HG02571 (cell line): ENCODE measurements around the gene STRN.
"Not testable (repeated sequence)": the region's sequence is repeated elsewhere in the genome, so short reads cannot be mapped to it uniquely, and the experiment has no call there.

Source experiments
- ATAC-seq: cut with Tn5 transposase; IDR thresholded peaks from one replicate; pipeline ENCODE4 v1.9.1; 2021; ENCODE audit warnings: mild to moderate bottlenecking, moderate library complexity; ENCODE audit not compliant: unreplicated experiment

Gene STRN

GRCh38 chr2:36843838-36844237 lies 122.5 kb downstream of the STRN start:
- ATAC-seq = no peak

DNA sequence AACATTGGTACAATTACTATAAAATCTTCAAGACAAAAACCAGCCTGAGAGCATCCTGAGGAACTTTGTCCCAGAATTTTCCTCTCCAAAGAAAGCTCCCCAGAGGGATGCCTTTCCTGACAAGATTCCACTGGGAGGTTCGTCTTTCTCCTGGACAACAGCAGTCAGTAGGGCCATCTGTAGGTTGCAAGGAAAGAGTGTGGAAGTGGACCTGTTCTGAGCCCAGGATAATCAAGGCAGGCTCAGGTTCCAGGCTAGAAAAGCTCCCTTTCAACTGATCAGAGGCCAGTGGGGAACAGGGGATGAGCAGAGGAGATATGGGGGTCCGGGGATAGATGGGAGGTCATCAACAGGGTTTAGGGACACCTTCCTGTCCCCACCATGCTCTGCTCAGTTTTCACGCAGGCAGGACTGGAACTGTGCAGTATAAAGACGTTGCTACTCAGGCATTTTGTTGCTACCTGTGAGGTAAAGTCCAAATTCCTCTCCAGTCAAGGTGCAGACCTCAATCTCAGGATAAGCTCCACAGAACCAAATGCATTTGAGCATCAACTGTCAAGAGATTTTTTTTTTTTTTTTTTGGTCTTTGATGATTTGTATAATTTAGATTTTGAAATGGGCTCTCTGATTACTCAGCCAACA lies 126.2 kb downstream of the STRN start:
- ATAC-seq = no peak

DNA sequence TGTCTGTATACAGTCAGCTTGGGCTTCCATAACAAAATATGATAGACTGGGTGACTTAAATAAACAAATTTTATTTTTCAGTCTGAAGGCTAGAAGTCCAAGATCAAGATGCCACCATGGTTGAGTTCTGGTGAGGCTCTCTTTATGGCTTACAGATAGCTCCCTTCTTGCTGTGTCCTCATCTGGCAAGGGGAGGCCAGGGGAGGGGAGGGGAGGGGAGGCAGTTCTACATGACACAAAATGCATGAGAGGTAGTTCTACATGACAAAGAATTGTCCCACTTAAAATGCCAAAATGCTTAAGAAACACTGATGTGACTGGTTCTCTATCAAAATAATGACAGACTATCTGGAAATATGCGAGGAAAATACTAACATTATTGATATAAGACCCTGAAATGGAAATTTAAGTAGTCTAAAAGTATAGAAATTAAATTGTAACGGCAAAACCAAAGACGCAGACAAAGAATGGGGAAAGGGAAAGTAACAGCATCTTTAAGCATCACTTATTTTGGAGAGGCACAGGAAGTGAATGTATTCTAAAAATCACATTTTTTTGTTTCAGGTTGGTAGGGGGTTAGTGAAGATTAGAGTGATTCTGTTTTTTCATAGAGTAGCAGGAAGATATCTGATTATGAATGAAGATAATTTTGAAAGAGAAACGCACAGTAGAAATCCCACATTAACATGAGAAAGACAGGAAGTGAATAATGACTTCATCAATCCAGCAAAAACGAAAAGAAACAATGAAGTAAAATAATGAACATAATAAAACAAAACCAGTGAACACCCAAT lies 131.4 kb downstream of the STRN start:
- no peak for ATAC-seq

DNA sequence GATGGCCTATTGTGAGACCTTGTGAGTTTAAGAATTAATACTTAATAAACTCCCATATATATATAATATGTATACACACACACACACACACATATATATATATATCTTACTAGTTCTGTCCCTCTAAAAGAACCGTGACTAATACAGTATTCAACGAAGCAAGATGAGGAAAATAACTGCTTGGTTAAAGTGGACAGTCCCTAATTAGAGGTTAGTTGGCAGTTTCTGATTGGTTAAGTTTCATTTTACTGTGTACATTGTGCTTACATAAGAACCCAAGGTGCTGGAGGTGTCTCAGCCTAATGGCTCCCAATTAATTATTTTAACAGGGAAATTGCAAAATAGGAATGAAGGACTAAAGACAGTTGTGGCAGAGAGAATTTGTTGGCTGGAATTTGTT lies 132.1 kb downstream of the STRN start:
- ATAC-seq = no peak

DNA sequence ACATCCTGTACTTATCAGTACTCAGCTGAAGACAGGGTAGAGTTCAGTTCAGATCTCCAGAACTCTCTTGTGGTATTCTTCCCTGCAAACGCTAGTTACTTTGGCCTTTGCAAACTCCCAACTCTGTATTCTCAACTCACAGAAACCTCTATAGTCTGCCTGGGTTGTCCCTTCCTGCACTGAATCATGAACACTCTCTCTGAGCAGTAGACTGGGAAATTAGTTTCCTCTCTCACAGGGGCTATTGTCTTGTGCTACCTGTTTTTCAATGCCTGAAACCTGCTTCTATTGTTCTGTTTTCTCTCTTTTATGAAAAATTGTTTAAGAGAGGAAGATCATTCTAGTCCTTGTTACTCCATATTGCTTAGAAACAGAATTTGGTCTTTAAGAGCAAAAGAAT lies 135.2 kb downstream of the STRN start:
- ATAC-seq = no peak

GRCh38 chr2:36824683-36825082 lies 141.7 kb downstream of the STRN start:
- ATAC-seq = not testable (repeated sequence)

GRCh38 chr2:36824273-36824672 lies 142.1 kb downstream of the STRN start:
- no peak for ATAC-seq

DNA sequence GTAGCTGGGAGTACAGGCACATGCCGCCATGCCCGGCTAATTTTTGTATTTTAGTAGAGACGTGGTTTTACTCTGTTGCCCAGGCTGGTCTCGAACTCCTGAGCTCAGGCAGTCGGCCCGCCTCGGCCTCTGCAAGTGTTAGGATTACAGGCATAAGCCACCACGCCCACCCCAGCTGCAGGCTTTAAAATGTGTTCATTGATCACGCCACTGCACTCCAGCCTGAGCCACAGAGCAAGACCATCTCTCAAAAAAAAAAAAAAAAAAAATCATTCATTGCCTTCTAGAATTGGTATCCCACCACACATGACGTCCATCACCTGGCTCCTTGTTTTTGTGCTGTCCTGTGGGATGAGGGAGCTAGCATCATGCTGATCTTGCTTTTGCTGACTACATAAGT lies 142.5 kb downstream of the STRN start:
- no peak for ATAC-seq

DNA sequence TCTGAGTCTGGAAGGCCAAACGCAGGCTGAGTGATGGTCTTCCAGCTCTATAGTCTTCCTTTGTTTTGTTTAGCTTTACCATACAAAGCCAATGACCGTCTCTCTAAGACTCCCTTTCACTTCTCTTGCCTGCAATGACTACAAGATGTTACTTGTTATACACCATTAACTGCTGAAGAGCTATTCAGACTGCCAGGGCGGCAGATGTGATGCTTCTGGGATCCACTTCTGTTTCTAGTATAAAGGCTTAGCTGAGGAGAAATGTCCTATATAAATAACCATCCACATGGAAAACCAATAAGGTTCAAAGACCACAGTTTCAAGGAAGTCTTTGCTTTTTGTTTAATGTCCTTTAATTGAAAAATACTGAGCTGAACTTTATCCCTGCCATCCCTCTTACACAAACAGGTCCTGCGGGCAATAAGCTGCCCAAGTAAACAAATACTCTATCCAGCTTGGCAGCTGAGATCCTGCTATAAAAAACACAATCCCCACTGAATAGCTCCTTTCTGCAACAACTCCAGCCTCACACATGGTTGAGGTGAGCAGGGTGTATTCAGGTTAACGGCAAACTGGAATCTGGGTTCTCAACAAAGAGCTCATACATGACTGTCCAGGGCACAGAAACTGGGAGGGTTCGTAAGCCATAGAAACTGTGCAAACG lies 145.3 kb downstream of the STRN start:
- ATAC-seq = no peak

- no peak for ATAC-seq
These were observed 147.1 kb downstream of the STRN start for GRCh38 chr2:36819095-36819711.

GRCh38 chr2:36818542-36818941 lies 147.8 kb downstream of the STRN start:
- no peak for ATAC-seq

- no peak for ATAC-seq
These were observed 154.1 kb downstream of the STRN start for GRCh38 chr2:36812196-36812595.

DNA sequence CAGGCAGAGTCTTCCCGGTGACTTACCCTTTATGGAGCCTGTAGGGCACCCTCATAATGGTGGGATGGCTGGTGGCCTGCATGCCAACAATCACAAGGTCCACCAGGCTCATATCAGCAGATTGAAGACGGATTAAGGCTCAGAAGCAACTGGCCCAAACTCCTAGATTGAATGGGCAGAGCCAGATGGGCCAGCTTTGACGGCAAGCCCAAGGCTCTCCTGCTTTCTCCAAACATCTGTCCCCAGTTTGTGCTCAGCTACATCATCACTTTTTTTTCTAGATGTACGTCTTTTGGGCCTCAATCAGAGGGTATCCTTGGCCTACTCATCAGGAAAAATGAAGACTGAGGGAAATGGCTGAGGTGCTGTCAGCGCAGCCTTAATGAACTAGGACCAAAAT lies 155.3 kb downstream of the STRN start:
- ATAC-seq = no peak

DNA sequence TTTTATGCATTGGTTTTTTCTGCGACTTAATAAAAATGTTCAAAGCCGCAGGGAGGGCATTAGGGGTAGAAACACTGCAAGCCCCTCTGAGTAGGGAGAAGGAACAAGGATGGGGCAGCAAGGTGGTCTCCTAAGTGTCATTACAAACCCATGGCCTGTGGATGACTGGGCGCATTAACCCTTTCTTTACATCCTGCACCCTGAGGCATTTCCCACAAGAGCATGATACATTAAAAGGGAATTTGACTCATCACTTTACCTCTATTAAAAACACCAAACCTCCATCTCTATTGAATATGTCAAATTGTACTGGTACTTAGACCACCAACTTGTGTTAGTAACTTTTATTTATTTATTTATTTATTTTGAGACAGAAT lies 157.3 kb downstream of the STRN start:
- ATAC-seq = no peak

DNA sequence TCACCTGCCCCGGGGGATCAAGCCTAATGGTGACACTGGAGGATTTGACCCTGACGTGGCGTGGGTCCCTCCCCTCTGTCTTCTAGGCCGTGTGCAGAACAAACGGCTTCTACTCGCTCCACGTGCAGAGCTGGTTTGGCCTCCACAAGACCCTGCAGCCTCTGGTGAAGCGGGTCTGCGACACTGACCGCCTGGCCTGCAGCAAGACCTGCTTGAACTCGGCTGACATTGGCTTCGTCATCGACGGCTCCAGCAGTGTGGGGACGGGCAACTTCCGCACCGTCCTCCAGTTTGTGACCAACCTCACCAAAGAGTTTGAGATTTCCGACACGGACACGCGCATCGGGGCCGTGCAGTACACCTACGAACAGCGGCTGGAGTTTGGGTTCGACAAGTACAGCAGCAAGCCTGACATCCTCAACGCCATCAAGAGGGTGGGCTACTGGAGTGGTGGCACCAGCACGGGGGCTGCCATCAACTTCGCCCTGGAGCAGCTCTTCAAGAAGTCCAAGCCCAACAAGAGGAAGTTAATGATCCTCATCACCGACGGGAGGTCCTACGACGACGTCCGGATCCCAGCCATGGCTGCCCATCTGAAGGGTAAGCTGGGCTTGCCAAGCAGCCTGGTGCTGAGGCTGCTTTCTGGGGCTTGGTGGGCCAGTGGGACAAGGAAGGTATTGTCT lies 157.8 kb downstream of the STRN start:
- ATAC-seq = no peak

GRCh38 chr2:36807223-36807886 lies 159.0 kb downstream of the STRN start:
- no peak for ATAC-seq

GRCh38 chr2:36805635-36806224 lies 160.6 kb downstream of the STRN start:
- ATAC-seq = no peak

DNA sequence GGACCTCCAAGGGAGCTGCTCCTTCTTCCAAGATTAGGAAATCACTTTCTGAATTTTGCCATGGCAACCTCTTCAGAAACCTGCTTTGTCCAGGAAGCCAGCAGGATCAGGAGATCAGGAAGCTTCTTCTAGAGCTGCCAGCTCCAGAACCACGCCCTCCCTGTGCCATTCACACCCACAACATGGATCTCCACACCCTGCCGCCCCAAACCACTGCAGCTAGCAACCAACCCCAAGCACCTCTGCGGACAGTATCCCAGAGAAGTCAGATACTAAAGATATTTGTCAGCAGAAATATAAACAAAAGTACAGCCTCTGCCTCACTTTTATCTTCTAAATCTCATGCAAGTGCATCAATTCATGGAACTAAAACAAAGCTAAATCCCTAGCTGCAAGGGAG lies 163.4 kb downstream of the STRN start:
- no peak for ATAC-seq

GRCh38 chr2:36801088-36801487 lies 165.2 kb downstream of the STRN start:
- no peak for ATAC-seq

GRCh38 chr2:36800381-36800780 lies 166.0 kb downstream of the STRN start:
- no peak for ATAC-seq
